H1 (cell line): ENCODE measurements around the gene SYMPK. TPM values are rescaled to one million over a fixed set of nuclear protein-coding genes. Genes with fewer than 3 reads are reported as not detected.

ENCODE experiments used
- CTCF ChIA-PET: fragments of 300-600 bp; sonication (Branson Sonifier 250); formaldehyde crosslinking; loops from one replicate; lab custom pipeline; 2021; ENCODE audit not compliant: partially characterized antibody; lab: Charles Lee
- POLR2A ChIA-PET: fragments of 300-600 bp; sonication (Branson Sonifier 250); formaldehyde crosslinking; loops from one replicate; lab custom pipeline; 2021; ENCODE audit warnings: inconsistent platforms; ENCODE audit not compliant: partially characterized antibody; lab: Charles Lee
- DNase-seq, 2 experiments: peaks; one replicate each; pipeline versions ENCODE4 v3.0.0 to v3.0.0-alpha.2; 2010 to 2022; ENCODE audit warnings: low spot score in 2 of 2, low read depth in 1 of 2, mixed read lengths in 1 of 2
- FAIRE-seq: peaks from 2 replicates; lab custom pipeline; 2011; peaks lifted over from hg19 to GRCh38; lab: Jason Lieb, UNC
- H2AFZ ChIP-seq: 2 replicates; pipeline ENCODE4 v1.8.1; 2012; ENCODE audit warnings: low read length, inconsistent platforms
- H2AK5ac ChIP-seq: 2 replicates; pipeline ENCODE4 v1.6.1; 2013; ENCODE audit warnings: low read depth, low read length
- H2BK120ac ChIP-seq: replicated peaks from 2 replicates; pipeline ENCODE3; 2013; ENCODE audit warnings: low read depth, low read length, inconsistent platforms
- H2BK12ac ChIP-seq: 2 replicates; pipeline ENCODE4 v1.6.1; 2013; ENCODE audit warnings: low read depth, low read length
- H2BK15ac ChIP-seq: 2 replicates; pipeline ENCODE4 v1.6.1; 2013; ENCODE audit warnings: low read length
- H2BK20ac ChIP-seq: 2 replicates; pipeline ENCODE4 v1.6.1; 2013; ENCODE audit warnings: low read length
- H2BK5ac ChIP-seq: 2 replicates; pipeline ENCODE4 v1.6.1; 2013; ENCODE audit warnings: low read depth, low read length
- H3K14ac ChIP-seq: 2 replicates; pipeline ENCODE4 v1.6.1; 2013; ENCODE audit warnings: inconsistent platforms; ENCODE audit not compliant: insufficient read length
- H3K18ac ChIP-seq: 2 replicates; pipeline ENCODE4 v1.6.1; 2013; ENCODE audit warnings: low read length; ENCODE audit errors: extremely low read depth
- H3K23ac ChIP-seq: 2 replicates; pipeline ENCODE4 v1.6.1; 2013; ENCODE audit warnings: inconsistent platforms; ENCODE audit not compliant: insufficient read length
- H3K23me2 ChIP-seq: 2 replicates; pipeline ENCODE4 v1.6.1; 2013; ENCODE audit warnings: low read depth, low read length
- H3K27ac ChIP-seq: 2 replicates; pipeline ENCODE4 v1.6.1; 2011; ENCODE audit warnings: low read depth, low read length, inconsistent platforms
- H3K27me3 ChIP-seq, 4 experiments: replicated peaks in 1 of 4; 1 replicate in 1 of 4; 2 replicates in 3 of 4; pipeline versions ENCODE4 v1.6.1 to v1.8.1; 2011 to 2013; ENCODE audit warnings: low read length in 3 of 4, mild to moderate bottlenecking in 3 of 4, inconsistent platforms in 2 of 4, mixed read lengths in 2 of 4, moderate library complexity in 1 of 4; ENCODE audit not compliant: control insufficient read depth in 3 of 4, insufficient read depth in 3 of 4; ENCODE audit errors: extremely low read depth in 1 of 4
- H3K36me3 ChIP-seq, 4 experiments: 2 replicates each; pipeline versions ENCODE4 v1.6.1 to v1.8.1; 2011 to 2013; ENCODE audit warnings: mild to moderate bottlenecking in 4 of 4, low read length in 3 of 4, moderate library complexity in 2 of 4, control low read depth in 1 of 4, inconsistent platforms in 1 of 4; ENCODE audit not compliant: insufficient read depth in 4 of 4, control insufficient read depth in 2 of 4
- H3K4ac ChIP-seq: replicated peaks from 2 replicates; pipeline ENCODE3; 2013; ENCODE audit warnings: low read length, low read depth, mixed read lengths, inconsistent platforms; ENCODE audit not compliant: insufficient read length
- H3K4me1 ChIP-seq, 4 experiments: replicated peaks in 1 of 4; 1 replicate in 1 of 4; 2 replicates in 3 of 4; pipeline versions ENCODE4 v1.6.1 to v1.8.1; 2011 to 2013; ENCODE audit warnings: low read length in 3 of 4, inconsistent platforms in 2 of 4, mixed read lengths in 1 of 4; ENCODE audit not compliant: insufficient read depth in 4 of 4, control insufficient read depth in 3 of 4
- H3K4me2 ChIP-seq, 2 experiments: 2 replicates each; pipeline versions ENCODE4 v1.6.1 to v1.8.1; 2011 to 2013; ENCODE audit warnings: low read depth in 2 of 2, low read length in 2 of 2, control low read depth in 1 of 2, inconsistent platforms in 1 of 2, mild to moderate bottlenecking in 1 of 2; ENCODE audit not compliant: insufficient read depth in 1 of 2
- H3K4me3 ChIP-seq, 4 experiments: fragments of 200-600, 300-600 bp in 1 of 4; sonication (generic), shearing (Covaris generic), sonication (Bioruptor Twin) in 1 of 4; 2 replicates each; pipeline versions ENCODE4 v1.5.1 to v1.8.1; 2011 to 2016; ENCODE audit warnings: low read length in 4 of 4, low read depth in 3 of 4, control low read depth in 2 of 4, inconsistent platforms in 2 of 4, mild to moderate bottlenecking in 2 of 4, mixed read lengths in 1 of 4, moderate library complexity in 1 of 4; ENCODE audit not compliant: insufficient read depth in 2 of 4; ENCODE audit errors: extremely low read depth in 1 of 4
- H3K56ac ChIP-seq: replicated peaks from 2 replicates; pipeline ENCODE3; 2013; ENCODE audit warnings: low read depth, mild to moderate bottlenecking, mixed read lengths, low read length, inconsistent platforms; ENCODE audit not compliant: insufficient read length
- H3K79me1 ChIP-seq: 2 replicates; pipeline ENCODE4 v1.6.1; 2013; ENCODE audit warnings: low read depth, low read length, control low read depth
- H3K79me2 ChIP-seq, 2 experiments: 2 replicates each; pipeline versions ENCODE4 v1.6.1 to v1.8.1; 2012 to 2013; ENCODE audit warnings: low read length in 2 of 2, mild to moderate bottlenecking in 2 of 2, inconsistent platforms in 1 of 2; ENCODE audit not compliant: insufficient read depth in 2 of 2, control insufficient read depth in 1 of 2
- H3K9ac ChIP-seq, 4 experiments: replicated peaks in 1 of 4; 1 replicate in 1 of 4; 2 replicates in 3 of 4; pipeline versions ENCODE4 v1.6.1 to v1.8.1; 2011 to 2013; ENCODE audit warnings: low read depth in 3 of 4, low read length in 3 of 4, control low read depth in 2 of 4, mild to moderate bottlenecking in 2 of 4, moderate library complexity in 2 of 4, inconsistent platforms in 1 of 4; ENCODE audit errors: extremely low read depth in 1 of 4
- H3K9me3 ChIP-seq, 2 experiments: 2 replicates each; pipeline versions ENCODE4 v1.6.1 to v1.8.1; 2012 to 2013; ENCODE audit warnings: mild to moderate bottlenecking in 2 of 2, moderate library complexity in 2 of 2, control low read depth in 1 of 2, inconsistent platforms in 1 of 2, low read depth in 1 of 2, low read length in 1 of 2, mixed read lengths in 1 of 2; ENCODE audit not compliant: insufficient read depth in 2 of 2
- H4K20me1 ChIP-seq, 2 experiments: replicated peaks in 1 of 2; 2 replicates each; pipeline versions ENCODE3 to v1.8.1; 2011 to 2013; ENCODE audit warnings: inconsistent platforms in 2 of 2, low read length in 2 of 2, mild to moderate bottlenecking in 1 of 2; ENCODE audit not compliant: insufficient read depth in 2 of 2, control insufficient read depth in 1 of 2
- H4K5ac ChIP-seq: 2 replicates; pipeline ENCODE4 v1.6.1; 2013; ENCODE audit warnings: low read length, low read depth, mixed read lengths, inconsistent platforms; ENCODE audit not compliant: insufficient read length
- H4K8ac ChIP-seq: 2 replicates; pipeline ENCODE4 v1.8.0; 2013; ENCODE audit warnings: mild to moderate bottlenecking, moderate library complexity, low read length, inconsistent platforms; ENCODE audit not compliant: insufficient read depth; ENCODE audit errors: extremely low read depth
- H4K91ac ChIP-seq: replicated peaks from 2 replicates; pipeline ENCODE3; 2013; ENCODE audit warnings: low read length, mixed read lengths, inconsistent platforms; ENCODE audit not compliant: insufficient read length
- CEBPB ChIP-seq: IDR thresholded peaks from 2 replicates; pipeline ENCODE4 v1.6.1; 2012; ENCODE audit warnings: low read depth, low read length
- HDAC2 ChIP-seq, 2 experiments: fragments of 300-600 bp in 1 of 2; sonication (generic) in 1 of 2; IDR thresholded peaks; 2 replicates each; pipeline ENCODE4 v1.6.1; 2011 to 2012; ENCODE audit warnings: low read depth in 2 of 2, low read length in 2 of 2, mild to moderate bottlenecking in 2 of 2, moderate library complexity in 2 of 2, borderline replicate concordance in 1 of 2, inconsistent platforms in 1 of 2
- KDM1A ChIP-seq: fragments of 200-600, 300-600 bp; sonication (generic); IDR thresholded peaks from 2 replicates; pipeline ENCODE4 v1.7.1; 2016; ENCODE audit warnings: mild to moderate bottlenecking, low read length, borderline replicate concordance
- polyA plus RNA-seq, 7 experiments: library from polyadenylated mRNA; depleted of rRNA in 3 of 7; stranded (reverse) in 5 of 7; unstranded in 2 of 7; fragments of >200 nt in 5 of 7; fragments of 200-250 nt in 2 of 7; gene quantifications; 1 replicate in 5 of 7; 2 replicates in 1 of 7; 4 replicates in 1 of 7; pipeline versions ENCODE4 v1.2.1 to v1.2.3, GENCODE V29; 2011 to 2013; ENCODE audit warnings: missing spikeins in 2 of 7, mixed read lengths in 2 of 7
- total RNA-seq: library from RNA; stranded (reverse); fragmentation: NEBNext Ultra II Directional; extraction: Animal tissue kit (Norgen Biotek cat#: 25700); gene quantifications from 2 replicates; pipeline ENCODE4 v1.2.1, GENCODE V29; 2021

Gene SYMPK
- total and polyA plus RNA-seq, 2 of the 8 experiments (the other 6 are each of a cell fraction or from before 2014, with no cell fraction given): 93.6 to 99.5 TPM

DNA sequence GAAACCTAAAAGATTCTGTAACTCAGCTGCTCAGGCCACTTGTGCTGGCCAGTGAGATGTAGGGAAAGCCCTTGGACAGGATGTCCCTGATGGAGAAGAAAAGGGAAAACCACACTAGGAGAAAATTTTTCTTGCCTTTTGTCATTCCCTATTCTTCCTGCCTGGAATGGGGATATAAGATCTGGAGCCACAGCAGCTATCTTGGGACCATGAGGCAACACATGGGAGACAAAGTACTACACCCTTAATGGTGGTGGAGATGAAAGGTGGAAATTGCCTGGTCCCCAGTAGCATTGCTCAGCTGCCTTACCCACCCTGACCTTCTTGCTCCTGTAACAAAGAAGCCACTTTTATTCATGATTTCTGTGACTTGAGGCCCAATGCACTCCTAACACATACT is 57.2 kb downstream of the SYMPK start:
- Histone ChIP-seq H2BK5ac (no peak overlapping the region), H3K36me3 (no peaks in the 10 kb centered on the region), H3K18ac (no peak overlapping the region), H3K79me2 (no peaks in the 10 kb centered on the region), H3K9ac (no peak overlapping the region), H3K23ac (no peak overlapping the region), H3K23me2 (no peaks in the 10 kb centered on the region; the same call in 1 of the 2 replicates), H3K4ac (no peak overlapping the region), H4K8ac (no peak overlapping the region), H2BK15ac (no peak overlapping the region), H3K9me3 (no peaks in the 10 kb centered on the region; a peak in 1 of 4 replicates), H2AK5ac (no peak overlapping the region), H3K4me1 (peaks cover 0 to 4% (median 0%) of the 10 kb centered on the region in 4 experiments; a peak in 3 of 7 replicates), H3K4me3 (no peak overlapping the region), H2AFZ (no peak overlapping the region), H2BK20ac (no peak overlapping the region), H3K4me2 (no peak overlapping the region), H3K56ac (no peak overlapping the region), H4K5ac (no peak overlapping the region), H3K79me1 (no peaks in the 10 kb centered on the region), H4K91ac (no peak overlapping the region), H3K27ac (no peak overlapping the region), H4K20me1 (no peaks in the 10 kb centered on the region), H2BK12ac (no peak overlapping the region), H3K27me3 (peaks cover 0 to 2% (median 0%) of the 10 kb centered on the region in 4 experiments; a peak in 3 of 7 replicates), H2BK120ac (no peak overlapping the region)
- FAIRE-seq (no peak), DNase-seq (no peak)
- CTCF ChIA-PET: interaction anchor here (1.3 to 9.4 kb wide), 3 partner anchors 9 to 31 kb away, joined by 4 to 107 read pairs (median 7); partner anchors contain the start of gene RSPH6A
- TF ChIP-seq KDM1A: peak; percentile 91; the same call in 1 of the 2 replicates
- peak in 1 of 2 experiments; percentile 65; a peak in 1 of 4 replicates for TF ChIP-seq HDAC2 (IDR thresholded peaks at IDR 0.05; ENCODE audit: borderline replicate concordance in 1 of 2, low read depth in 2 of 2, low read length in 2 of 2)
- TF ChIP-seq CEBPB: no peak
- TF ChIP-seq, all 59 proteins: peak for 2
- POLR2A ChIA-PET: interaction anchor here (1.1 to 9.8 kb wide), 2 partner anchors 8 to 18 kb away, joined by 3 to 106 read pairs; partner anchors contain the start of gene RSPH6A
- no peak overlapping the region for H3K14ac ChIP-seq
